Fibroblast of villous mesenchyme (primary cell): ENCODE data around the gene UBE2I. TPM values are rescaled to one million over a fixed set of nuclear protein-coding genes. Genes with fewer than 3 reads are reported as not detected.
A peak's percentile ranks its signal among the peaks of the same experiment; 100 is the strongest.
"Not testable (repeated sequence)": the region's sequence is repeated elsewhere in the genome, so short reads cannot be mapped to it uniquely, and the experiment has no call there.

Source experiments
- DNase-seq: peaks from one replicate; pipeline ENCODE4 v3.0.0-alpha.2; 2010; ENCODE audit warnings: low read depth
- H3K4me3 ChIP-seq: 2 replicates; pipeline ENCODE4 v1.5.1; 2011; ENCODE audit warnings: low read depth, mild to moderate bottlenecking, low read length
- total RNA-seq: library from RNA; depleted of rRNA; stranded (reverse); fragments of >200 nt; gene quantifications from 2 replicates; pipeline ENCODE4 v1.2.3, GENCODE V29; 2012
- TF ChIP-seq, protein P1 (sequence below): IDR thresholded peaks from 2 replicates; pipeline ENCODE4 v1.5.1; 2012; ENCODE audit warnings: low read depth, mild to moderate bottlenecking, low read length; ENCODE audit not compliant: insufficient read depth

The UBE2I gene
- total RNA-seq, 1 donor = 44.9 TPM

DNA sequence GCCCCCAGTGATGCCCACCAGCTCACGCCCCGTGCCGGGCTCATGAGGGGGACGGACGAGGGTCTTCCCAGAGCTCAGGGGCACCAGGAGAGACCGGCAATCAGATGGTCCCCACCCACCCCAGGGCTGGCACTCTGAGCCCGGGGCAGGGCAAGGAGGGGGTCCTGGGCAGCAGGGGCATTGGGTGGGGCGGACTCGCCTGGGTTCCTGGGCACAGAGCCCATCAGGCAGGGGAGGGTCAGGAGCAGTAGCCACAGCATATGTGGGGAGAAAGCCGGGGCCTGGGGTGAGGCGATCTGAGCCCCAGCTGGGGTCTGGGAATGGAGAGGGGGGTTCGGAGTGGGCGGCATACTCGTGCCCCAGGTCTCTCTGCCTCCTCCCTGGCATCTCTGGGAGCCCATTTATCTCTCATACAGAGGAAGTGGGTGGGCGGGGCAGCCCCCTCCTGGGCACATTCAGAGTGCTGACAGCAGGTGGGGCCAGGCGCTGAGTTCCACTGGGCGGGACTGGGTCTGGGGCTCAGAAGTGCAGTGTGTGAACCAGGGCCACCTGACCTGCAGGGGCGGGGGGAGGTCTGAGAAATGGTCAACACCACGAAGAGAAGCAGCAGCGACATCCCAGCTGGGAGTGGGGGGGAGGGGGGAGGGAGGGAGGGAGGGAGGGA is 20.5 kb upstream of the UBE2I start:
- DNase-seq = no peak
- H3K4me3 ChIP-seq = no peak overlapping the region
- TF ChIP-seq, protein P1, sequence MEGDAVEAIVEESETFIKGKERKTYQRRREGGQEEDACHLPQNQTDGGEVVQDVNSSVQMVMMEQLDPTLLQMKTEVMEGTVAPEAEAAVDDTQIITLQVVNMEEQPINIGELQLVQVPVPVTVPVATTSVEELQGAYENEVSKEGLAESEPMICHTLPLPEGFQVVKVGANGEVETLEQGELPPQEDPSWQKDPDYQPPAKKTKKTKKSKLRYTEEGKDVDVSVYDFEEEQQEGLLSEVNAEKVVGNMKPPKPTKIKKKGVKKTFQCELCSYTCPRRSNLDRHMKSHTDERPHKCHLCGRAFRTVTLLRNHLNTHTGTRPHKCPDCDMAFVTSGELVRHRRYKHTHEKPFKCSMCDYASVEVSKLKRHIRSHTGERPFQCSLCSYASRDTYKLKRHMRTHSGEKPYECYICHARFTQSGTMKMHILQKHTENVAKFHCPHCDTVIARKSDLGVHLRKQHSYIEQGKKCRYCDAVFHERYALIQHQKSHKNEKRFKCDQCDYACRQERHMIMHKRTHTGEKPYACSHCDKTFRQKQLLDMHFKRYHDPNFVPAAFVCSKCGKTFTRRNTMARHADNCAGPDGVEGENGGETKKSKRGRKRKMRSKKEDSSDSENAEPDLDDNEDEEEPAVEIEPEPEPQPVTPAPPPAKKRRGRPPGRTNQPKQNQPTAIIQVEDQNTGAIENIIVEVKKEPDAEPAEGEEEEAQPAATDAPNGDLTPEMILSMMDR = no peak

DNA sequence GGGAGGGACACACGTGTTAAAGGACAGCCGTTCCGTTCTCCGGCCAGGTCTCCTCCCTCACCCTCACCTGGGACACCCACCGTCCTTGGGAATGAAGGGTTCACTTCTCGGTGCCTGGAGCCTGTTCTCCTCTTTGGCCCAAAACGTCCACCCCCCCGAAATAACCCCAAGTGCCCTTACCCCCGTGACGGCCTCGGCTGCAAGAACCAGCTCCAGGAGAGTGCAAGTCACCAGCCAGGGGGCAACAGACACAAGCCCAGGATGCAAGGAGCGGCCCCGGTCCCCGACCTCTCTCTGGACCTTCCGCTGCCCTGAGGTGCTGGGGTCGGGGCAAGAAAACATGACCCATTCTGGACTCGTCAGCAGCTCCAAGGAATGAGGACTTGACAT is 20.0 kb upstream of the UBE2I start:
- DNase-seq = no peak
- TF ChIP-seq, protein P1 = no peak
- H3K4me3 ChIP-seq = no peak overlapping the region

- H3K4me3 ChIP-seq = no peak overlapping the region
- peak; percentile 16 for DNase-seq
- TF ChIP-seq, protein P1 = no peak
These were observed 19.4 kb upstream of the UBE2I start for GRCh38 chr16:1290063-1290501.

- TF ChIP-seq, protein P1 = no peak
- H3K4me3 ChIP-seq = no peak overlapping the region
- no peak for DNase-seq
These were observed 18.4 kb upstream of the UBE2I start for GRCh38 chr16:1290860-1291575.

GRCh38 chr16:1291576-1291974 is 17.9 kb upstream of the UBE2I start:
- H3K4me3 ChIP-seq = no peak overlapping the region
- TF ChIP-seq, protein P1 = no peak
- no peak for DNase-seq

DNA sequence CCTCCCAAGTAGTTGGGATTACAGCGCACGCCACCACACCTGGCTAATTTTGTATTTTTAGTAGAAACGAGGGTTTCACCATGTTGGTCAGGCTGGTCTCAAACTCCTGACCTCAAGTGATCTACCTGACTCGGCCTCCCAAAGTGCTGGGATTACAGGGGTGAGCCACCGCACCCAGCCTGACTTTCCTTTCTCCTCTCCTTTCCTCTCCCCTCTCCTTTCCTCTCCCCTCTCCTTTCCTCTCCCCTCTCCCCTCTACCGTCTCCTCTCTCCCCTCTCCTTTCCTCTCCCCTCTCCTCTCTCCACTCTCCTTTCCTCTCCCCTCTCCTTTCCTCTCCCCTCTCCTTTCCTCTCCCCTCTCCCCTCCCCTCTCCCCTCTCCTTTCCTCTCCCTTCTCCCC is 17.2 kb upstream of the UBE2I start:
- not testable (repeated sequence) for H3K4me3 ChIP-seq, DNase-seq

DNA sequence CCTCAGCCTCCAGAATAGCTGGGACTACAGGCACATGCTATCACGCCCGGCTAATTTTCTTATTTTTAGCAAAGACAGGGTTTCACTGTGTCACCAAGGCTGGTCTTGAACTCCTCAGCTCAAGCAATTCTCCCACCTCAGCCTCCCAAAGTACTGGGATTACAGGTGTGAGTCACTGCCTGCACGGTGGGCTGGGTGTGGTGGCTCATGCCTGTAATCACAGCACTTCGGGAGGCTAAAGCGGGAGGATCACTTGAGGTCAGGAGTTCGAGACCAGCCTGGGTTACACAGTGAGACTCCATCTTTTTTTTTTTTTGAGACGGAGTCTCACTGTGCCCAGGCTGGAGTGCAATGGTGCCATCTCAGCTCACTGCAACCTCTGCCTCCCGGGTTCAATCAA is 16.6 kb upstream of the UBE2I start:
- H3K4me3 ChIP-seq, DNase-seq: not testable (repeated sequence)
